Activated naive CD4-positive, alpha-beta T cell treated with anti-CD3 and anti-CD28 coated beads for 36 hours (primary cell): ENCODE results near the gene PHPT1. TPM values are rescaled to one million over a fixed set of nuclear protein-coding genes. Genes with fewer than 3 reads are reported as not detected.

ENCODE experiments used
- CTCF ChIA-PET: fragments of 350-600 bp; sonication (Branson Sonifier 250); formaldehyde crosslinking; loops from one replicate; lab custom pipeline; 2021; ENCODE audit warnings: antibody characterized with exemption; lab: Charles Lee
- DNase-seq: peaks from one replicate; pipeline ENCODE4 v3.0.0-alpha.2; 2020
- H3K27ac Mint-ChIP-seq: one replicate; pipeline ENCODE4 v1.8.0; 2021; ENCODE audit warnings: mild to moderate bottlenecking, mixed read lengths
- H3K27me3 Mint-ChIP-seq: one replicate; pipeline ENCODE4 v1.8.0; 2021; ENCODE audit warnings: low read depth, mixed read lengths
- H3K36me3 Mint-ChIP-seq: one replicate; pipeline ENCODE4 v1.8.0; 2021; ENCODE audit warnings: low read depth, mixed read lengths
- H3K4me1 Mint-ChIP-seq: one replicate; pipeline ENCODE4 v1.8.0; 2021; ENCODE audit warnings: low read depth, mixed read lengths
- H3K4me3 Mint-ChIP-seq: one replicate; pipeline ENCODE4 v1.8.0; 2021; ENCODE audit warnings: mild to moderate bottlenecking, moderate library complexity, mixed read lengths
- H3K9me3 Mint-ChIP-seq: one replicate; pipeline ENCODE4 v1.8.0; 2021; ENCODE audit warnings: mixed read lengths
- intact Hi-C: fragments of 100-400 bp; cut with micrococcal nuclease; formaldehyde crosslinking; loops from one replicate; pipeline ENCODE4 v1.15.1; 2023
- total RNA-seq, 2 experiments: library from RNA; stranded (reverse); gene quantifications; one replicate each; pipeline ENCODE4 v1.2.3, GENCODE V29; 2021

The PHPT1 gene
- total RNA-seq, 2 experiments from 2014 or later = 110 to 116 TPM

DNA sequence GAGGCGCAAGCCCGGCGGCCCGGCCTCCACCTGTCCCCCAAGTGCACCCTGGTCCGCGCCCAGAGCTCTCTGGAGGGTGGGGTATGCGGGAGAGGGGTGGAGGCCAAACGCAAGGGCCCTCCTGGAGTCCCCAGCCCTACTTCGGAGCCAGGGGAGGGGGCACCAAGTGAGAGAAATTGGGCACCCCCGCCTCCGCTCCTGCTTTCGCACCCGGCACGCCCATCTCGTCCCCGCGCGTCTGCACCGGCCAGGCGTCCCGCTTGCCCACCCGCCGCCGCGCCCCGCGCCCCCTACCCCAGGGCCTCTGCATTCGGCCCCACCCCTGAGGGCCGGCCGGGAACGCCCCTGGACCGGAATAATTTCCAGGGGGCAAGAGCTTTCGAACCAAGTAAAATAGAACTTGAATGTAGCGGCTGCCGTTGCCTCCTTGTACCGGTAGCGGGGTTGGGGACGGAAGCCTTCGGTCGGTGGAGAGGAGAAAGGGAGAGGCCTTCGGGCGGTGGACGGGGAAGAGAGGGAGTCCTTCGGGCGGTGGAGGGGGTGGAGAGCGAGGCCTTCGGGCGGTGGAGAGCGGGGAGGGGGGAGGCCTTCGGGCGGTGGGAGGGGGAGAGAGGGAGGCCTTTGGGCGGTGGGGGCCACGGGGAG lies 694 bp upstream of the PHPT1 start:
- no peaks in the 10 kb centered on the region for H3K9me3 Mint-ChIP-seq
- peak overlapping the region; percentile 93 for H3K4me3 Mint-ChIP-seq
- peak overlapping the region; percentile 95 for H3K27ac Mint-ChIP-seq
- DNase-seq = peak; percentile 62
- intact Hi-C loops = loop anchor here (1.0 to 2.0 kb wide), 7 partner anchors 18 to 365 kb away; partner anchors contain the start of genes EDF1, RABL6, SEC16A and TMEM141
- H3K4me1 Mint-ChIP-seq = peaks cover 16% of the 10 kb centered on the region
- peaks cover 2% of the 10 kb centered on the region for H3K36me3 Mint-ChIP-seq
- CTCF ChIA-PET = interaction anchor here (1.8 to 1.9 kb wide), 2 partner anchors 55 to 179 kb away, joined by 5 to 6 read pairs; no protein-coding TSS in a partner anchor
- H3K27me3 Mint-ChIP-seq = peaks cover 18% of the 10 kb centered on the region

GRCh38 chr9:136849960-136850865 lies 1.0 kb downstream of the PHPT1 start:
- H3K4me1 Mint-ChIP-seq = peaks cover 13% of the 10 kb centered on the region
- peak overlapping the region; percentile 93 for H3K4me3 Mint-ChIP-seq
- CTCF ChIA-PET = no interaction called here
- peaks cover 17% of the 10 kb centered on the region for H3K27me3 Mint-ChIP-seq
- H3K27ac Mint-ChIP-seq = peak overlapping the region; percentile 74
- intact Hi-C loops = loop anchor here (1.0 to 2.0 kb wide), 7 partner anchors 16 to 367 kb away; partner anchors contain the start of genes EDF1, RABL6, SEC16A and TMEM141
- peaks cover 2% of the 10 kb centered on the region for H3K36me3 Mint-ChIP-seq
- no peak for DNase-seq
- no peaks in the 10 kb centered on the region for H3K9me3 Mint-ChIP-seq

GRCh38 chr9:136850866-136851775 lies 1.9 kb downstream of the PHPT1 start:
- Mint-ChIP-seq H3K27me3 (peaks cover 13% of the 10 kb centered on the region), H3K27ac (no peak overlapping the region), H3K36me3 (peaks cover 2% of the 10 kb centered on the region), H3K9me3 (no peaks in the 10 kb centered on the region), H3K4me3 (no peak overlapping the region), H3K4me1 (peaks cover 11% of the 10 kb centered on the region)
- CTCF ChIA-PET = no interaction called here
- DNase-seq = no peak
- intact Hi-C loops = no loop called here

GRCh38 chr9:136851941-136852663 lies 2.9 kb downstream of the PHPT1 start, which contains the start of gene MAMDC4:
Gene MAMDC4 (plus strand): TSS chr9:136852346. CDS start chr9:136852417, 71 bp downstream.
- Mint-ChIP-seq H3K9me3 (no peaks in the 10 kb centered on the region), H3K4me1 (peaks cover 8% of the 10 kb centered on the region)

GRCh38 chr9:136852664-136853595 lies 3.7 kb downstream of the PHPT1 start:
- Mint-ChIP-seq H3K4me1 (peaks cover 4% of the 10 kb centered on the region), H3K27ac (no peak overlapping the region), H3K9me3 (no peaks in the 10 kb centered on the region), H3K27me3 (peaks cover 1% of the 10 kb centered on the region), H3K36me3 (peaks cover 2% of the 10 kb centered on the region), H3K4me3 (no peak overlapping the region)
- no peak for DNase-seq
- intact Hi-C loops = no loop called here
- CTCF ChIA-PET = no interaction called here

More at GRCh38 chr9:136851941-136852663, 2.9 kb downstream of the PHPT1 start, which contains the start of gene MAMDC4:
- Mint-ChIP-seq H3K4me3 (no peak within 1 kb of the TSS), H3K27ac (no peak within 1 kb of the TSS), H3K36me3 (peaks cover 2% of the 10 kb centered on the region), H3K27me3 (peaks cover 7% of the 10 kb centered on the region)
- CTCF ChIA-PET = no interaction called here
- DNase-seq = no peak
- intact Hi-C loops = no loop called here

DNA sequence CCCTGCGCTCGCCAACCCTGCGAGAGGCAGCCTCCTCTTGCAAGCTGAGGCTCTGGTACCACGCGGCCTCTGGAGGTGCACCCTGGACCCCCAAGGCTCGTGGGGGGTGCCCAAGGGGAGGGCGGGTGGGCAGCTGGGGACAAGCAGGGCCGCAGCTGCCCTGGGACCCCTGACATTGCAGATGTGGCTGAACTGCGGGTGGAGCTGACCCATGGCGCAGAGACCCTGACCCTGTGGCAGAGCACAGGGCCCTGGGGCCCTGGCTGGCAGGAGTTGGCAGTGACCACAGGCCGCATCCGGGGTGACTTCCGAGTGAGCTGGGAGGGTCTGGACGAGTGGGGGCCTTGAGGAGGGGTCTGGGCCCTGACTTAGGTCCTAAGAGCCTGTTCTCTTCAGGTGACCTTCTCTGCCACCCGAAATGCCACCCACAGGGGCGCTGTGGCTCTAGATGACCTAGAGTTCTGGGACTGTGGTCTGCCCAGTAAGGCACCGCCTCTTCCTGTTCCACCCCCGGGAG lies 4.4 kb downstream of the PHPT1 start:
- Mint-ChIP-seq H3K4me3 (no peak overlapping the region), H3K4me1 (peaks cover 4% of the 10 kb centered on the region), H3K9me3 (no peaks in the 10 kb centered on the region), H3K27ac (no peak overlapping the region), H3K36me3 (peaks cover 2% of the 10 kb centered on the region), H3K27me3 (no peaks in the 10 kb centered on the region)
- intact Hi-C loops = no loop called here
- peak; percentile 5 for DNase-seq
- CTCF ChIA-PET = no interaction called here

GRCh38 chr9:136854113-136854841 lies 5.1 kb downstream of the PHPT1 start:
- Mint-ChIP-seq H3K27me3 (no peaks in the 10 kb centered on the region), H3K4me3 (no peak overlapping the region), H3K9me3 (no peaks in the 10 kb centered on the region), H3K4me1 (peaks cover 4% of the 10 kb centered on the region), H3K27ac (no peak overlapping the region), H3K36me3 (peaks cover 2% of the 10 kb centered on the region)
- CTCF ChIA-PET = no interaction called here
- intact Hi-C loops = no loop called here
- DNase-seq = peak; percentile 3

DNA sequence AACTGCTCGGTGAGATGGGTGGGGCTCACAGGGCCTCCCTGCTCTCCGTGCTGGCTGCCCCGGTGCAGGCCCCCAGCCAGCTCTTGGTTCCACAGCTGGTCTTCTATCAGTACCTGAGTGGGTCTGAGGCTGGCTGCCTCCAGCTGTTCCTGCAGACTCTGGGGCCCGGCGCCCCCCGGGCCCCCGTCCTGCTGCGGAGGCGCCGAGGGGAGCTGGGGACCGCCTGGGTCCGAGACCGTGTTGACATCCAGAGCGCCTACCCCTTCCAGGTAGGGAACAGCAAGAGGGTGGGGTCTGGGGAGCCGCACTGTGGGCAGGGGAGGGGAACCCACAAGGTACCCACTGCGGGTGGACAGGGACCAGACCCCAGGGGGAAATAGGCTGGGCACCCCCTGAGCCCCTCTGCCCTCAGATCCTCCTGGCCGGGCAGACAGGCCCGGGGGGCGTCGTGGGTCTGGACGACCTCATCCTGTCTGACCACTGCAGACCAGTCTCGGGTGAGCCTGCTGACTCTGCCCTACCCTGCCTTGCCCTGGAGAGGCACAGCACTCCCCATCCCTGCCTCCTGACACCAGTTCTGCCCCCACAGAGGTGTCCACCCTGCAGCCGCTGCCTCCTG lies 5.7 kb downstream of the PHPT1 start:
- Mint-ChIP-seq H3K27ac (no peak overlapping the region), H3K27me3 (no peaks in the 10 kb centered on the region), H3K4me3 (no peak overlapping the region), H3K9me3 (no peaks in the 10 kb centered on the region), H3K4me1 (peaks cover 2% of the 10 kb centered on the region), H3K36me3 (peaks cover 2% of the 10 kb centered on the region)
- peak; percentile 3 for DNase-seq
- CTCF ChIA-PET = no interaction called here
- intact Hi-C loops = no loop called here

DNA sequence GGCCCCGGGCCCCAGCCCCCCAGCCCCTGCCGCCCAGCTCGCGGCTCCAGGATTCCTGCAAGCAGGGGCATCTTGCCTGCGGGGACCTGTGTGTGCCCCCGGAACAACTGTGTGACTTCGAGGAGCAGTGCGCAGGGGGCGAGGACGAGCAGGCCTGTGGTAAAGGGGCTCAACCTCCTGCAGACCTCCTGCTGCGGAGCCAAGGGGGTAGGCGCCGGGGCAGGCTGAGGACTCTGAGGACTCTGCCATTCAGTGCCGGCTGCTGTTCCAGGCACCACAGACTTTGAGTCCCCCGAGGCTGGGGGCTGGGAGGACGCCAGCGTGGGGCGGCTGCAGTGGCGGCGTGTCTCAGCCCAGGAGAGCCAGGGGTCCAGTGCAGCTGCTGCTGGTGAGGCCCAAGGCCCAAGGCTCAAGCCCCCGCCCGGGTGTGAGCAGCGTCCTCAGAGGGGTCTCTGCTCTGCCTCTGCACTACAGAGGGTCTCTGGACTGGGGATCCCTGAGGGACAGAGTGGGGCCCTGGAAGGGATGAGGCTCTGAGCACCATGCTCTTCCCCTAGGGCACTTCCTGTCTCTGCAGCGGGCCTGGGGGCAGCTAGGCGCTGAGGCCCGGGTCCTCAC lies 6.4 kb downstream of the PHPT1 start:
- no peak overlapping the region for H3K4me3 Mint-ChIP-seq
- no peaks in the 10 kb centered on the region for H3K4me1 Mint-ChIP-seq
- intact Hi-C loops = no loop called here
- no peak for DNase-seq
- H3K36me3 Mint-ChIP-seq = no peaks in the 10 kb centered on the region
- H3K27ac Mint-ChIP-seq = no peak overlapping the region
- no peaks in the 10 kb centered on the region for H3K27me3 Mint-ChIP-seq
- CTCF ChIA-PET = no interaction called here
- no peaks in the 10 kb centered on the region for H3K9me3 Mint-ChIP-seq
